Amniotic stem cell (primary cell): ENCODE measurements around the gene CMKLR1.

ENCODE experiments used
- DNase-seq: peaks from one replicate; lab custom pipeline; 2025; lab: John Stamatoyannopoulos, UW

The CMKLR1 gene

GRCh38 chr12:108260039-108260438 lies 79.1 kb downstream of the CMKLR1 start:
- no peak for DNase-seq

GRCh38 chr12:108257610-108258106 lies 81.5 kb downstream of the CMKLR1 start:
- DNase-seq = no peak

- DNase-seq = no peak
These were observed 82.1 kb downstream of the CMKLR1 start for GRCh38 chr12:108257004-108257403.

- DNase-seq = no peak
These were observed 83.9 kb downstream of the CMKLR1 start for GRCh38 chr12:108255252-108255602.

- DNase-seq = no peak
These were observed 84.4 kb downstream of the CMKLR1 start for GRCh38 chr12:108254517-108255251.

- DNase-seq = no peak
These were observed 85.1 kb downstream of the CMKLR1 start for GRCh38 chr12:108254030-108254429.

- no peak for DNase-seq
These were observed 85.6 kb downstream of the CMKLR1 start for GRCh38 chr12:108253540-108253939.

GRCh38 chr12:108252523-108252922 lies 86.6 kb downstream of the CMKLR1 start:
- DNase-seq = no peak

GRCh38 chr12:108248011-108248410 lies 91.1 kb downstream of the CMKLR1 start:
- no peak for DNase-seq

GRCh38 chr12:108247130-108247529 lies 92.0 kb downstream of the CMKLR1 start:
- no peak for DNase-seq

- DNase-seq = no peak
These were observed 97.0 kb downstream of the CMKLR1 start for GRCh38 chr12:108241986-108242703.

- no peak for DNase-seq
These were observed 98.2 kb downstream of the CMKLR1 start for GRCh38 chr12:108240928-108241327.

GRCh38 chr12:108240027-108240785 lies 98.9 kb downstream of the CMKLR1 start:
- no peak for DNase-seq

- DNase-seq = no peak
These were observed 99.7 kb downstream of the CMKLR1 start for GRCh38 chr12:108239378-108239777.

- no peak for DNase-seq
These were observed 100.6 kb downstream of the CMKLR1 start for GRCh38 chr12:108238474-108238873.
